ENCODE data around the gene ATG10. TPM values are rescaled to one million over a fixed set of nuclear protein-coding genes. Genes with fewer than 3 reads are reported as not detected.
"Not testable (repeated sequence)": the region's sequence is repeated elsewhere in the genome, so short reads cannot be mapped to it uniquely, and the experiment has no call there.

The ATG10 gene
- polyA plus RNA-seq, 1 donor = 15.4 TPM

- no peak for DNase-seq
These were observed 79.1 kb downstream of the ATG10 start for GRCh38 chr5:82050955-82051354.

- no peak for DNase-seq
These were observed 82.3 kb downstream of the ATG10 start for GRCh38 chr5:82054004-82054710.

DNA sequence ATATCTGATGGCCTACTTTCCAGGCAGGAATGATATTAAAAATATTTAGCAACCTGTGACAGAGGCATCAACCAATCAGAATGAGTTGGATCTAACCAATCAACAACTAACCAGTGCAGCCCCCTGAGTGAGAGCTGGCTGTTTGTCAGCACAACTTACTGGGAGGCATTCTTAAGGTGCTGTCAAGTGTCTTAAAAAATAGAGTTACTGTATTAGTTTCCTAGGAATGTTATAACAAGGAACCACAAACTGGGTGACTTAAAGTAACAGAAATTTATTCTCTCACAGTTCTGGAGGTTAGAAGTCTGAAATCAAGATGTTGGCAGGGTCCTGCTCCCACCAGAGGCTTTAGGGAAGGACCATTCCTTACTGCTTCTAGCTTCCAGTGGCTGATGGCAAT is 85.2 kb downstream of the ATG10 start:
- no peak for DNase-seq

DNA sequence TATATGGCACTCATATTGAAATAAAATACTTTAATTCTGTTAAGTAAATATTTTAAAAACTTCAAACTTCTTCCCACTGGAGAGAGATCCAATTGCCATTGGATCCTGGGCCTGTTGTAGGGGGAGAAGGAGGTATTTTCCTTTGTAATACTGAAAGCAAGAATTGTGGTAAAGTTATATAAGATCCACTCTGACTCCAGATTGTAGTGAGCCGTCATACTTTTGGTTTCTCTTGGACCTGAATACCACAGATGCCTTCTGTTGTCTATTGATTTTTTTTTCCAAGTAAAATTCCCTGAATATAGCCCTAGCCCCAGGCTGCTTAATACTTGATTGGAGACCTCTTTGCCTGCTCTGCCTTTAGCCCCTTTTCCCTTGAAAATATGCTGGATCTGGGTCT is 86.9 kb downstream of the ATG10 start:
- DNase-seq = no peak

DNA sequence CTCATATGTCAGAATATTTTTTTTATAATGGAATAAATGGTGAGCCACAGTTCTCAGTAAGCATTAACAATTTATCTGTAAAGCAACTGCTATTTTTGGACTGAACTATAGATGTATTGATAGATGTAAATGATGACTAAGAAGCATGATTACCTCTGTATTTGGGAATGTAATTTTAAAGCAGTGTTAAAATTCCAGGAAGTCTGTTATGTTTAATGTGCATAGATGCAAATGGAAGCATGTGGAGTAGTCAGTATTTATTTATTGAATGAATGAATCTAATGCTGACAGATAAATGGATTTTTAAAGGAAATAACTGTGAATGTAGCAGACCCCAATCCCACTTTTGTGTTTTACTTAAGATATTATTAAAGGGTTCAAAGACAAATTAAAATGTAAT is 95.0 kb downstream of the ATG10 start:
- no peak for DNase-seq

DNA sequence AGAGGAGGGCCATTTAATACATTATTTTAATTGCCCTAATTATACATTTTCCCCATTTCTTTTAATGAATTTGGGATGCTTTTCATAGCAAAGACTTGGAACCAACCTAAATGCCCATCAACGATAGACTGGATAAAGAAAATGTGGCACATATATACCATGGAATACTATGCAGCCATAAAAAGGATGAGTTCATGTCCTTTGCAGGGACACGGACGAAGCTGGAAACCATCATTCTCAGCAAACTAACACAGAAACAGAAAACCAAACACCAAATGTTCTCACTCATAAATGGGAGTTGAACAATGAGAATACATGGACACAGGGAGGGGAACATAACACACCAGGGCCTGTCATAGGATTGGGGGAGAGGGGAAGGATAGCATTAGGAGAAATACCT is 96.2 kb downstream of the ATG10 start:
- not testable (repeated sequence) for DNase-seq

GRCh38 chr5:82068723-82069122 is 96.9 kb downstream of the ATG10 start:
- DNase-seq = no peak

DNA sequence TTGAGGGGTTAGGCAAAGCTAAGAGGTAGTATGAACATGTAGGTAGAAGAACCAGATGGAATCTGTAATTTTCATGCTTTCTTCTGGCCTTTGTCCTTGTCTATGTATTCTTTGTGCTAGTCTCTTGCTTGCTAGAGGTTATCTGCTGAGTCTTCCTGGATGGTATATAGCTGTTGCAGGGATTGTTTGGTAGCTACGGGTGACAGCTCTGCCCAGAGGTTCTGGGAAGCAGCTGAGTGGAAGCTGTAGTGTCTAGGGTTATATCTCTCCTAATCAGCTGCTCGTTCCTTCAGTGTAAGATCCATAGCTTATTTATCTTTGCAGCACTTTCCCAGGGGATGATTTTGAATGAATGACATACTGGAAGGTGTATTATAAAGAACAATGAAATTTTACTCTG is 100.3 kb downstream of the ATG10 start:
- no peak for DNase-seq

DNA sequence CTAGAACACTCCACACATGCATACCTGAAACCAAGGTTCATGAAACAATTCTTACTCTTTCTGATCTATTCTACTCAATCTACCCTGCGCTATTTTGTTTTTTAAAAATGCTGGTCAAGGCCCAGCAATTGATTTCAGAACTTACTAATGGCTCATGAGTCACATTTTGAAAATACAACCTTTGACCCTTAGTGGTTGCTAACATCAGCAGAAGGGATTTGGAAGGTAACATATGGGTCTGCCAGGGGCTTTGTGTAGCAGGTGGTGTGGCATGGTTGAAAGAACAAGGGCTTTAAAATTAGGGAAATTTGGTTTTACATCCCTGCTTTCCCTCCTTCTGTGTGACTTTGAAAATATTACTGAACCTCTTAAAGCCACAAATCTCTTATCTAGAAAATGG is 101.4 kb downstream of the ATG10 start:
- DNase-seq = no peak

DNA sequence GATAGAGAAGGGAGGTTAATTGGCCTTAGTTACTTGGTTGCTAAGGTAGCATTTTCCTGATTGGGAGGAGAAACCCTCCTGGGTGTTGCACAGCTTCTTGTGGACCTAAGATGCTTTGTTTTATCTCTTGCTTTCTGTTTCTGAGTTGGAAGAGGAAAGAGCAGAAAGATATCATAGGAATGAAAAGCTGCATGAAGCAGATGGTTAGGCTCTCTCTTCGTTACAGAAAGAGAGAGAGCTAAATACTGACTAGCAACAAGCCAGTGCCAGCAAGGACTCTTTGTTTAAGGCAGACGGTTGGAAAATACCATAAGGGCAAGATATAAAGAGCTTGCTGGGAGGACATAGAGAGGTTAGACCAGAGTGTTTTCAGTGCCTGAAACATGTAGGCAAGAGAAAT is 103.1 kb downstream of the ATG10 start:
- DNase-seq = no peak

DNA sequence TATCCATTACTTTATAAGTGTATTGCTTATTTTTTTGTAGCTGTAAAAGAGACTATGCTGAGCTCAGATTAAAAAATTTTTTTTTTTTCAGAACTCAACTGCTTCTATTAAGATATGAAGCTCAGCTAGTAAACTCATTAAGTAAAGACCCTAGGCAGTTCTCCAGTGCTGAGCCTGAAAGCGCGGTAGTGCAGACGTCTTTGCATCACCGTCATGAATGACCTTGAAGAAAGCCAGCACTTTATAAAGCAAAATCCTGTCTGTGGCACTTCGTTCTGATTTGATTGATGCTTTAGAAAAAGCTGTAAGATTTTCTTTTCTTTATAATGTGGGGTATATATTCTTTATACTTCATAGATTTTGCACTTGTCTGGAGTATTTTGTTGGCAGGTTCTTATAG is 105.7 kb downstream of the ATG10 start:
- no peak for DNase-seq

DNA sequence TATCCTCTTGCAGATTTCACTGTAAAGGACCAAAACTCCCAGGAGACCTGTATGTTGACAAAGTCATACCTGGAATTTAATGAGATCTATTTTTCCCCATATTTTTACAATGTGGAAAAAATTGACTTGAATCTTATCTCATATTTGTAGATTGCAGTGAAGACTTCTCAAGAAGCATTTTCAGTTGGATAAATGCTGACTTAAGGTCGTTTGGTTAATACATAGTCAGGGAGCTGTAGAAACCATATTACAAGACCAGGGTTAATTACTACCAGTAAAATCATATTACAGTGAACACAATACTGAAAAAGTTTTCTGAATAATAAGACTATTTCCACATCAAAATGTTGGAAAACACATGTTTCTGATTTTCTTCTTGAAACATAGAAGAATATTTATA is 119.8 kb downstream of the ATG10 start:
- no peak for DNase-seq

DNA sequence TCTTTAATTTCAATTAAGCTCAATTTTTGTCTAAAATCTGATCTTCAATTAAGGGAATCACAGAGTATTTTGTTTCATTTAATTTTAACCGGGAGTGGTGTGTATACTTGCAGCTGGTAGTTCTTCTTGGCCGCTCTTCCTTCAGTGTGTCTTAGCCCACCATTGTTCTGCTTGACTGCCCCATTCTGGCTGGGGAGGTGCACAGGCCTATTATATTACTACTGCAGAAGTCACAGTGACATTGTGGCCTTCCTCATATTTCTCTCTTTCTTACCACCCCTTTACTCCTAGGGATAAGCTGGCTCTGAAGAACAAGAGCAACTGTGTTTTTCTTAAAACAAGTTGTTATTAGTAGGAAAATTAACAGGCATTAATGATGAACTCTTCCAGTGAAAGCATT is 123.7 kb downstream of the ATG10 start:
- DNase-seq = no peak

DNA sequence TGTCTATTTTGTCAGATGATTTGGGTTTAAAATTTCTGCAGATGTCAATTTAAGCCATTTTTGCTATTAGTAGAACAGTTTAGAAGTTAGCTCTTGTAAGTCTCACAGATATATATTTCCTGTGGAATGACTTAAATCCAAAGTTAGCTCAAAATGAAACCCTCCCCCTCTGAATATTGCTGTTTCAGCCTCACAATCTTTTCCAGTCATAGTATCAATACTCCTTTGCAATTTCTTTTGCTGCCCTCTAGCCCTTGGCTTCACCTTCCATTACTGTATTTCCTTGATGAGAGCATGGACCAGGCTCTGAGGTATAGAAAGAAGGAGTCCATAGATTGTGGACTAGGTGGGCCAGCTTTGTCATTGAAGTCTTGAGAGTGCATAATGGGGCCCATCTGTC is 124.4 kb downstream of the ATG10 start:
- DNase-seq = no peak

GRCh38 chr5:82100303-82101077 is 128.7 kb downstream of the ATG10 start:
- no peak for DNase-seq

DNA sequence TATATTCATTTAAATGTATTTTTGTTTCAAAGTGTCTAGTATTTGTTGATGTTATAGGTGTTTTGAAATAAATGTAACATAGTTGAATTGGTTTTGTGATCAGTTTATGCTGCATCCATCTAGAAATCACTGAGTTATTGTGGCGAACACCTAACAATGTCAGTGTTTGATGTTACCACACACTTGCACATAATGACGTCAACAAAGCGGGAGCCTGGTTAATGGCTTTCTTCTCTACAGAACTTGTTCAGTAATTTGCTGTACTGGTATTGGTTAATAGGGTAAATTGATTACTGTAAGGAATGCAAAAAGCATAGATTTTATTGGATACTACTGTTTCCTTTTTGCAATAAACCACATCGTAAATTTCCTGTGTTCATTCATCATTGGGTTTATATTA is 133.0 kb downstream of the ATG10 start:
- DNase-seq = no peak

- DNase-seq = no peak
These were observed 133.6 kb downstream of the ATG10 start for GRCh38 chr5:82105457-82105856.

GRCh38 chr5:82106207-82106606 is 134.4 kb downstream of the ATG10 start:
- no peak for DNase-seq

DNA sequence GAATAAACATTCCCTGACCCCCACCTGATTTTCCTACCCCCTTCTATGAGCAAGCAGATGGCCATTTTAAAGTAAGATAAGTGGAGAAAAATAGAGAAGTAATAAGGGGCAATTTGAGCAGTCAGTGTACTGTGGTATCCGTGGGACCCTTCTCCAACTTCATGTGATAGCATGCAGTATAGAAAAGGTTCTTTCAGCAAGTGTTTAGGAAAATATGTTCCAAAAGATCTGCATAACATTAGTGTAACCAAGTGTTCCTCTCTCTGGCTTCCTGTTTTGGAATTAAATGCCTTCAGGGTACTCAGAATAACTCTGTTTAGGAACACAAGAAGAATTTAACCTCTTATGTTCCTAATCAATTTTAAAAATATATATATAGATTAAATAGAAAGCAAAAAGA is 134.9 kb downstream of the ATG10 start:
- DNase-seq = no peak

GRCh38 chr5:82107267-82107666 is 135.4 kb downstream of the ATG10 start:
- DNase-seq = no peak

GRCh38 chr5:82109013-82109412 is 137.2 kb downstream of the ATG10 start:
- no peak for DNase-seq

- DNase-seq = not testable (repeated sequence)
These were observed 138.1 kb downstream of the ATG10 start for GRCh38 chr5:82109915-82110314.

- no peak for DNase-seq
These were observed 139.4 kb downstream of the ATG10 start for GRCh38 chr5:82111191-82111590.

GRCh38 chr5:82115858-82116257 is 144.0 kb downstream of the ATG10 start:
- no peak for DNase-seq
